ENCODE results near the gene SPO11. TPM values are rescaled to one million over a fixed set of nuclear protein-coding genes. Genes with fewer than 3 reads are reported as not detected.

The SPO11 gene
- total and polyA plus RNA-seq, 2 of the 13 experiments (the other 11 are each of a cell fraction or from before 2014, with no cell fraction given) = not detected

DNA sequence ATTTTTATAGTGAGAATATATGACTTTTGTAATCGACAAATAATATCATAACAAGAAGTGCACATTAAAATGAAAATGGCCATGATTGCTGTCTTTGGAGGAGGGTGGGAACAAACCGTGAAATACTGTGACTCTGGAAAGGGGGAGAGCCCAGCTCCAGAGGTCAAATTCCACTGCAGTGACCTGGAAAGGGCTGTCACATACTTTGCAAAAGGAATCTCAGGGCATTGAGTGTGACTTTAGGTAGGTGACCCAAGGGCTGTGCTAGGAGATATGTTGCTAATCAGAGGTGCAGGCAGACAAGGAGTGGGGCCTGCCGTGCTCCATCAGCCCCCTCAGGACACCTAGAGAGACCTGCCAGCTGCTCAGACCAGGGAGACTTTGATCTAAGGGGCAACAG, 35.1 kb upstream of the SPO11 start:
- Histone ChIP-seq H3K27me3 (ENCODE audit: control insufficient read depth in 1 of 2, insufficient read depth in 2 of 2, low read length in 2 of 2) (peaks cover 8 to 46% of the 10 kb centered on the region in 2 experiments; a peak in 4 of 5 replicates), H3K4me3 (replicated peaks in 1 of 3; ENCODE audit: insufficient read depth in 1 of 3, low read depth in 2 of 3, low read length in 3 of 3) (no peak overlapping the region), H3K4me2 (ENCODE audit: low read depth, low read length) (no peak overlapping the region), H3K27ac (ENCODE audit: extremely low read length, insufficient read depth, low read length) (no peak overlapping the region), H3K79me2 (ENCODE audit: insufficient read depth, low read length) (no peaks in the 10 kb centered on the region), H3K9ac (ENCODE audit: insufficient read depth, low read depth, low read length) (no peak overlapping the region), H3K9me3 (ENCODE audit: low read length) (no peaks in the 10 kb centered on the region), H3K36me3 (replicated peaks in 1 of 2; ENCODE audit: control insufficient read depth in 1 of 2, insufficient read depth in 2 of 2, low read length in 2 of 2) (no peaks in the 10 kb centered on the region), H3K4me1 (ENCODE audit: insufficient read depth, low read length) (peaks cover 4% of the 10 kb centered on the region), H4K20me1 (ENCODE audit: insufficient read depth, low read length) (no peaks in the 10 kb centered on the region), H2AFZ (ENCODE audit: low read length) (no peak overlapping the region)
- ATAC-seq (peak; percentile 53), DNase-seq (ENCODE audit: low spot score) (peak; percentile 19), FAIRE-seq (no peak)
- intact Hi-C loops (cut with micrococcal nuclease; ENCODE audit: unreplicated experiment) (no loop called here), in situ Hi-C loops (cut with HindIII; ENCODE audit: extremely low pct_ligation_motif_present, low pct_unique_long_range_greater_than_20kb) (no loop called here)
- 1% methylated on average over 3 of the region's 3 CpGs for WGBS (ENCODE audit: low lambda C conversion rate)
- no peak for TF ChIP-seq ZFP36 (IDR thresholded peaks at IDR 0.05; ENCODE audit: borderline replicate concordance, low read depth, low read length, partially characterized antibody)
- TF ChIP-seq, protein P1, sequence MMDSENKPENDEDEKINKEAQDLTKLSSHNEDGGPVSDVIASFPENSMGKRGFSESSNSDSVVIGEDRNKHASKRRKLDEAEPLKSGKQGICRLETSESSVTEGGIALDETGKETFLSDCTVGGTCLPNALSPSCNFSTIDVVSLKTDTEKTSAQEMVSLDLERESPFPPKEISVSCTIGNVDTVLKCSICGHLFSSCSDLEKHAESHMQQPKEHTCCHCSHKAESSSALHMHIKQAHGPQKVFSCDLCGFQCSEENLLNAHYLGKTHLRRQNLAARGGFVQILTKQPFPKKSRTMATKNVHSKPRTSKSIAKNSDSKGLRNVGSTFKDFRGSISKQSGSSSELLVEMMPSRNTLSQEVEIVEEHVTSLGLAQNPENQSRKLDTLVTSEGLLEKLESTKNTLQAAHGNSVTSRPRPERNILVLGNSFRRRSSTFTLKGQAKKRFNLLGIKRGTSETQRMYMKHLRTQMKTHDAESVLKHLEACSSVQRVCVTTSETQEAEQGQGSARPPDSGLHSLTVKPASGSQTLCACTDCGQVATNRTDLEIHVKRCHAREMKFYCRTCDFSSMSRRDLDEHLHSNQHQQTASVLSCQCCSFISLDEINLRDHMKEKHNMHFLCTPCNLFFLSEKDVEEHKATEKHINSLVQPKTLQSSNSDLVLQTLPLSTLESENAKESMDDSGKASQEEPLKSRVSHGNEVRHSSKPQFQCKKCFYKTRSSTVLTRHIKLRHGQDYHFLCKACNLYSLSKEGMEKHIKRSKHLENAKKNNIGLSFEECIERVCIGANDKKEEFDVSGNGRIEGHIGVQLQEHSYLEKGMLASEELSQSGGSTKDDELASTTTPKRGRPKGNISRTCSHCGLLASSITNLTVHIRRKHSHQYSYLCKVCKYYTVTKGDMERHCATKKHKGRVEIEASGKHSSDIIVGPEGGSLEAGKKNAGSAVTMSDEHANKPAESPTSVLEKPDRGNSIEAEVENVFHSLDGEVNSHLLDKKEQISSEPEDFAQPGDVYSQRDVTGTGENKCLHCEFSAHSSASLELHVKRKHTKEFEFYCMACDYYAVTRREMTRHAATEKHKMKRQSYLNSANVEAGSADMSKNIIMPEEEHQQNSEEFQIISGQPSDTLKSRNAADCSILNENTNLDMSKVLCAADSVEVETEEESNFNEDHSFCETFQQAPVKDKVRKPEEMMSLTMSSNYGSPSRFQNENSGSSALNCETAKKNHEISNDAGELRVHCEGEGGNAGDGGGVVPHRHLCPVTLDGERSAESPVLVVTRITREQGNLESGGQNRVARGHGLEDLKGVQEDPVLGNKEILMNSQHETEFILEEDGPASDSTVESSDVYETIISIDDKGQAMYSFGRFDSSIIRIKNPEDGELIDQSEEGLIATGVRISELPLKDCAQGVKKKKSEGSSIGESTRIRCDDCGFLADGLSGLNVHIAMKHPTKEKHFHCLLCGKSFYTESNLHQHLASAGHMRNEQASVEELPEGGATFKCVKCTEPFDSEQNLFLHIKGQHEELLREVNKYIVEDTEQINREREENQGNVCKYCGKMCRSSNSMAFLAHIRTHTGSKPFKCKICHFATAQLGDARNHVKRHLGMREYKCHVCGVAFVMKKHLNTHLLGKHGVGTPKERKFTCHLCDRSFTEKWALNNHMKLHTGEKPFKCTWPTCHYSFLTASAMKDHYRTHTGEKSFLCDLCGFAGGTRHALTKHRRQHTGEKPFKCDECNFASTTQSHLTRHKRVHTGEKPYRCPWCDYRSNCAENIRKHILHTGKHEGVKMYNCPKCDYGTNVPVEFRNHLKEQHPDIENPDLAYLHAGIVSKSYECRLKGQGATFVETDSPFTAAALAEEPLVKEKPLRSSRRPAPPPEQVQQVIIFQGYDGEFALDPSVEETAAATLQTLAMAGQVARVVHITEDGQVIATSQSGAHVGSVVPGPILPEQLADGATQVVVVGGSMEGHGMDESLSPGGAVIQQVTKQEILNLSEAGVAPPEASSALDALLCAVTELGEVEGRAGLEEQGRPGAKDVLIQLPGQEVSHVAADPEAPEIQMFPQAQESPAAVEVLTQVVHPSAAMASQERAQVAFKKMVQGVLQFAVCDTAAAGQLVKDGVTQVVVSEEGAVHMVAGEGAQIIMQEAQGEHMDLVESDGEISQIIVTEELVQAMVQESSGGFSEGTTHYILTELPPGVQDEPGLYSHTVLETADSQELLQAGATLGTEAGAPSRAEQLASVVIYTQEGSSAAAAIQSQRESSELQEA (CRISPR knock-in tag; IDR thresholded peaks at IDR 0.05; ENCODE audit: not compliant biosample characterization) = no peak
- TF ChIP-seq, protein P2, sequence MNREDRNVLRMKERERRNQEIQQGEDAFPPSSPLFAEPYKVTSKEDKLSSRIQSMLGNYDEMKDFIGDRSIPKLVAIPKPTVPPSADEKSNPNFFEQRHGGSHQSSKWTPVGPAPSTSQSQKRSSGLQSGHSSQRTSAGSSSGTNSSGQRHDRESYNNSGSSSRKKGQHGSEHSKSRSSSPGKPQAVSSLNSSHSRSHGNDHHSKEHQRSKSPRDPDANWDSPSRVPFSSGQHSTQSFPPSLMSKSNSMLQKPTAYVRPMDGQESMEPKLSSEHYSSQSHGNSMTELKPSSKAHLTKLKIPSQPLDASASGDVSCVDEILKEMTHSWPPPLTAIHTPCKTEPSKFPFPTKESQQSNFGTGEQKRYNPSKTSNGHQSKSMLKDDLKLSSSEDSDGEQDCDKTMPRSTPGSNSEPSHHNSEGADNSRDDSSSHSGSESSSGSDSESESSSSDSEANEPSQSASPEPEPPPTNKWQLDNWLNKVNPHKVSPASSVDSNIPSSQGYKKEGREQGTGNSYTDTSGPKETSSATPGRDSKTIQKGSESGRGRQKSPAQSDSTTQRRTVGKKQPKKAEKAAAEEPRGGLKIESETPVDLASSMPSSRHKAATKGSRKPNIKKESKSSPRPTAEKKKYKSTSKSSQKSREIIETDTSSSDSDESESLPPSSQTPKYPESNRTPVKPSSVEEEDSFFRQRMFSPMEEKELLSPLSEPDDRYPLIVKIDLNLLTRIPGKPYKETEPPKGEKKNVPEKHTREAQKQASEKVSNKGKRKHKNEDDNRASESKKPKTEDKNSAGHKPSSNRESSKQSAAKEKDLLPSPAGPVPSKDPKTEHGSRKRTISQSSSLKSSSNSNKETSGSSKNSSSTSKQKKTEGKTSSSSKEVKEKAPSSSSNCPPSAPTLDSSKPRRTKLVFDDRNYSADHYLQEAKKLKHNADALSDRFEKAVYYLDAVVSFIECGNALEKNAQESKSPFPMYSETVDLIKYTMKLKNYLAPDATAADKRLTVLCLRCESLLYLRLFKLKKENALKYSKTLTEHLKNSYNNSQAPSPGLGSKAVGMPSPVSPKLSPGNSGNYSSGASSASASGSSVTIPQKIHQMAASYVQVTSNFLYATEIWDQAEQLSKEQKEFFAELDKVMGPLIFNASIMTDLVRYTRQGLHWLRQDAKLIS (CRISPR knock-in tag; IDR thresholded peaks at IDR 0.05) = no peak
- TF ChIP-seq ZNF124 (CRISPR knock-in tag; IDR thresholded peaks at IDR 0.05) = no peak
- TF ChIP-seq ZNF709 (CRISPR knock-in tag; IDR thresholded peaks at IDR 0.05) = no peak
- no peak for TF ChIP-seq SMARCE1 (IDR thresholded peaks at IDR 0.05; ENCODE audit: borderline replicate concordance)
- TF ChIP-seq, protein P3, sequence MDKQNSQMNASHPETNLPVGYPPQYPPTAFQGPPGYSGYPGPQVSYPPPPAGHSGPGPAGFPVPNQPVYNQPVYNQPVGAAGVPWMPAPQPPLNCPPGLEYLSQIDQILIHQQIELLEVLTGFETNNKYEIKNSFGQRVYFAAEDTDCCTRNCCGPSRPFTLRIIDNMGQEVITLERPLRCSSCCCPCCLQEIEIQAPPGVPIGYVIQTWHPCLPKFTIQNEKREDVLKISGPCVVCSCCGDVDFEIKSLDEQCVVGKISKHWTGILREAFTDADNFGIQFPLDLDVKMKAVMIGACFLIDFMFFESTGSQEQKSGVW (CRISPR knock-in tag; IDR thresholded peaks at IDR 0.05; ENCODE audit: borderline replicate concordance) = no peak
- no peak for TF ChIP-seq HOXA7 (CRISPR knock-in tag; IDR thresholded peaks at IDR 0.05)
- TF ChIP-seq, protein P4, sequence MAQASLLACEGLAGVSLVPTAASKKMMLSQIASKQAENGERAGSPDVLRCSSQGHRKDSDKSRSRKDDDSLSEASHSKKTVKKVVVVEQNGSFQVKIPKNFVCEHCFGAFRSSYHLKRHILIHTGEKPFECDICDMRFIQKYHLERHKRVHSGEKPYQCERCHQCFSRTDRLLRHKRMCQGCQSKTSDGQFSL (CRISPR knock-in tag; IDR thresholded peaks at IDR 0.05) = no peak
- no peak for TF ChIP-seq CENPT (CRISPR knock-in tag; IDR thresholded peaks at IDR 0.05; ENCODE audit: low read depth)
- no TSS peak for BruUV-seq (replicated peaks)
- ChIA-PET POLR2A (no interaction called here), CTCF (ENCODE audit: low intra/inter-chr PET ratio, low total read pairs) (no interaction called here)
